HG03103 (cell line): ENCODE data around the gene MAML2.

Experiments used
- ATAC-seq: cut with Tn5 transposase; IDR thresholded peaks from one replicate; pipeline ENCODE4 v1.9.1; 2021; ENCODE audit warnings: low read depth; ENCODE audit not compliant: unreplicated experiment

MAML2 gene

GRCh38 chr11:95999711-96000406 lies 343.1 kb downstream of the MAML2 start:
- ATAC-seq = no peak

GRCh38 chr11:95996621-95997235 lies 346.3 kb downstream of the MAML2 start:
- no peak for ATAC-seq

GRCh38 chr11:95994329-95994728 lies 348.7 kb downstream of the MAML2 start:
- no peak for ATAC-seq

- ATAC-seq = no peak
These were observed 349.3 kb downstream of the MAML2 start for GRCh38 chr11:95993438-95994298.

GRCh38 chr11:95991545-95991944 lies 351.4 kb downstream of the MAML2 start:
- no peak for ATAC-seq

GRCh38 chr11:95991101-95991500 lies 351.9 kb downstream of the MAML2 start:
- ATAC-seq = no peak

GRCh38 chr11:95989780-95990179 lies 353.2 kb downstream of the MAML2 start:
- ATAC-seq = no peak

GRCh38 chr11:95989076-95989605 lies 353.9 kb downstream of the MAML2 start:
- no peak for ATAC-seq

GRCh38 chr11:95985174-95985808 lies 357.7 kb downstream of the MAML2 start:
- ATAC-seq = no peak

GRCh38 chr11:95984072-95984471 lies 358.9 kb downstream of the MAML2 start:
- ATAC-seq = no peak

- ATAC-seq = no peak
These were observed 365.3 kb downstream of the MAML2 start for GRCh38 chr11:95977534-95978174.

- no peak for ATAC-seq
These were observed 366.4 kb downstream of the MAML2 start for GRCh38 chr11:95976550-95976949.

- no peak for ATAC-seq
These were observed 367.7 kb downstream of the MAML2 start for GRCh38 chr11:95975343-95975742.

GRCh38 chr11:95972060-95972459 lies 370.9 kb downstream of the MAML2 start:
- ATAC-seq = no peak

GRCh38 chr11:95968585-95968984 lies 374.4 kb downstream of the MAML2 start:
- ATAC-seq = no peak

GRCh38 chr11:95964281-95964680 lies 378.7 kb downstream of the MAML2 start:
- no peak for ATAC-seq

- no peak for ATAC-seq
These were observed 381.2 kb downstream of the MAML2 start for GRCh38 chr11:95961758-95962157.

- no peak for ATAC-seq
These were observed 392.1 kb downstream of the MAML2 start for GRCh38 chr11:95950905-95951304.

GRCh38 chr11:95948637-95949036 lies 394.4 kb downstream of the MAML2 start:
- no peak for ATAC-seq

GRCh38 chr11:95944623-95945022 lies 398.4 kb downstream of the MAML2 start:
- ATAC-seq = no peak
